Body of pancreas (tissue), 4 donors: ENCODE results near the gene USH2A. TPM values are rescaled to one million over a fixed set of nuclear protein-coding genes. Genes with fewer than 3 reads are reported as not detected.

ENCODE experiments used
- ATAC-seq: fragments of 150-250 bp; one replicate; pipeline ENCODE4 v1.9.1; 2016
- DNase-seq, 4 donors: peaks; one replicate each; pipeline ENCODE4 v3.0.0-alpha.2; 2019
- H3K27ac ChIP-seq, 4 donors: fragments of 200-600 bp; sonication (generic); 1 replicate in 3 of 4; 2 replicates in 1 of 4; pipeline versions ENCODE4 v1.5.1 to v1.6.1; 2016 to 2019; ENCODE audit warnings: mild to moderate bottlenecking in 1 of 4, mixed read lengths in 1 of 4, moderate library complexity in 1 of 4
- H3K27me3 ChIP-seq, 2 donors: fragments of 200-600 bp; sonication (generic); one replicate each; pipeline ENCODE4 v1.6.0; 2016; ENCODE audit warnings: mild to moderate bottlenecking in 1 of 2
- H3K36me3 ChIP-seq, 2 donors: fragments of 200-600 bp; sonication (generic); replicated peaks in 1 of 2; 2 replicates each; pipeline ENCODE4 v1.5.1; 2016; ENCODE audit warnings: low read depth in 2 of 2; ENCODE audit not compliant: insufficient read depth in 1 of 2
- H3K4me1 ChIP-seq: fragments of 200-600 bp; sonication (generic); one replicate; pipeline ENCODE4 v1.6.0; 2016
- H3K4me3 ChIP-seq, 2 donors: fragments of 200-600 bp; sonication (generic); 1 replicate in 1 of 2; 2 replicates in 1 of 2; pipeline ENCODE4 v1.5.1; 2016 to 2019
- H3K9me3 ChIP-seq, 3 donors: fragments of 200-600 bp; sonication (generic); 1 replicate in 2 of 3; 2 replicates in 1 of 3; pipeline ENCODE4 v1.5.1; 2016
- POLR2A ChIP-seq, 3 donors: fragments of 450-650 bp; IDR thresholded peaks; one replicate each; pipeline ENCODE4 v1.6.1; 2016; ENCODE audit warnings: antibody characterized with exemption in 3 of 3, mild to moderate bottlenecking in 2 of 3
- WGBS, 2 donors: methylation state at CpG; one replicate each; pipeline ENCODE4 v1.1.5; 2017; 5-methylcytosine and 5-hydroxymethylcytosine counted together
- intact Hi-C: fragments of 100-400 bp; cut with DNase I; formaldehyde crosslinking; loops from one replicate; pipeline ENCODE4 v1.15.1; 2023
- total RNA-seq, 2 donors: library from RNA; depleted of rRNA; stranded (reverse); fragments of >200 nt; gene quantifications; one replicate each; pipeline ENCODE4 v1.1.0, GENCODE V29; 2016
- TF ChIP-seq, protein P1 (sequence below), 7 experiments: fragments of 450-650 bp in 4 of 7; fragments of 200-600 bp in 3 of 7; sonication (generic) in 3 of 7; IDR thresholded peaks; one replicate each; pipeline ENCODE4 v1.5.1; 2016 to 2019; ENCODE audit warnings: antibody characterized with exemption in 7 of 7

Gene USH2A
- total RNA-seq, 2 donors from 2014 or later, result 0.26 to 0.33 TPM

DNA sequence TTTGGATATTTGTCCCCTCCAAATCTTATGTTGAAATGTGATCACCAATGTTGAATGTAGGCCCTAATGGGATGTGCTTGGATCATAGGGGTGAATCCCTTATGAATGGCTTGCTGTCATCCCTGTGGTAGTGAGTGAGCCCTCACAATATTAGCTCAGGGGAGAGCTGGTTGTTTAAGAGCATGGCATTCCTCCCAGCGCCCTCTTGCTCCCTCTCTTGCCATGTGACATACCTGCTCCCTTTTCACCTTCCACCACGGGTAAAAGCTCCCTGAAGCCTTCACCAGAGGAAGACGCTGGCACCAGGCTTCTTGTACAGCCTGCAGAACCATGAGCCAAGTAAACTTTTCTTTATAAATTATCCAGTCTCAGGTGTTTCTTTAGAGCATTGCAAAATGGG, 550.6 kb downstream of the USH2A start:
- intact Hi-C loops, result no loop called here
- no peaks in the 10 kb centered on the region for H3K36me3 ChIP-seq
- ATAC-seq (no peak), DNase-seq (no peak)
- H3K9me3 ChIP-seq, result no peaks in the 10 kb centered on the region
- TF ChIP-seq, protein P1, sequence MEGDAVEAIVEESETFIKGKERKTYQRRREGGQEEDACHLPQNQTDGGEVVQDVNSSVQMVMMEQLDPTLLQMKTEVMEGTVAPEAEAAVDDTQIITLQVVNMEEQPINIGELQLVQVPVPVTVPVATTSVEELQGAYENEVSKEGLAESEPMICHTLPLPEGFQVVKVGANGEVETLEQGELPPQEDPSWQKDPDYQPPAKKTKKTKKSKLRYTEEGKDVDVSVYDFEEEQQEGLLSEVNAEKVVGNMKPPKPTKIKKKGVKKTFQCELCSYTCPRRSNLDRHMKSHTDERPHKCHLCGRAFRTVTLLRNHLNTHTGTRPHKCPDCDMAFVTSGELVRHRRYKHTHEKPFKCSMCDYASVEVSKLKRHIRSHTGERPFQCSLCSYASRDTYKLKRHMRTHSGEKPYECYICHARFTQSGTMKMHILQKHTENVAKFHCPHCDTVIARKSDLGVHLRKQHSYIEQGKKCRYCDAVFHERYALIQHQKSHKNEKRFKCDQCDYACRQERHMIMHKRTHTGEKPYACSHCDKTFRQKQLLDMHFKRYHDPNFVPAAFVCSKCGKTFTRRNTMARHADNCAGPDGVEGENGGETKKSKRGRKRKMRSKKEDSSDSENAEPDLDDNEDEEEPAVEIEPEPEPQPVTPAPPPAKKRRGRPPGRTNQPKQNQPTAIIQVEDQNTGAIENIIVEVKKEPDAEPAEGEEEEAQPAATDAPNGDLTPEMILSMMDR (IDR thresholded peaks at IDR 0.05), result no peak
- no peak for TF ChIP-seq POLR2A (IDR thresholded peaks at IDR 0.05)
- no peak overlapping the region for H3K27ac ChIP-seq
- H3K4me3 ChIP-seq, result no peak overlapping the region
- 39 to 42% methylated on average over 3 of the region's 3 CpGs for WGBS, 2 donors
- H3K27me3 ChIP-seq, result no peaks in the 10 kb centered on the region
- H3K4me1 ChIP-seq, result peaks cover 4% of the 10 kb centered on the region

DNA sequence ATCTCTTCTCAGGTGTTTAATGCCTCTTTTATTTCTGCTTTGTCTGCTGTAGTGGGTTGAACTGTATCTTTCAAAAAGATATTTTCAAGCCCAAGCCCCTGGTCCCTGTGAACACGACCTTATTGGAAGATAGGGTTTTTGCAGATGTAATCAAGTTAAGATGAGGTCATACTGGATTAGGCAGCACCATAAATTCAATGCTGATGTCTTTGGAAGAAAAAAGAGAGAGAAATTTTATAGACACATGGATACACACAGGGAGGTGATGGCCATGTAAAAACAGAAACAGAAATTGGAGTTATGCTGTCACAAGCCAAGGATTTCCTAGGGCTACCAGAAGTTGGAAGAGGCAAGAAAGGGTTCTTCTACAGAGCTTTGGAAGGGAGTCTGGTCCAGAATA, 554.7 kb downstream of the USH2A start:
- ATAC-seq (no peak), DNase-seq (no peak)
- Histone ChIP-seq H3K9me3 (no peaks in the 10 kb centered on the region), H3K4me3 (no peak overlapping the region), H3K27ac (no peak overlapping the region), H3K36me3 (no peaks in the 10 kb centered on the region), H3K27me3 (no peaks in the 10 kb centered on the region), H3K4me1 (no peaks in the 10 kb centered on the region)
- intact Hi-C loops, result no loop called here
- TF ChIP-seq, protein P1 (IDR thresholded peaks at IDR 0.05), result no peak
- no peak for TF ChIP-seq POLR2A (IDR thresholded peaks at IDR 0.05)
- WGBS, 2 donors, result 42 to 53% methylated on average over 1 of the region's 1 CpG

DNA sequence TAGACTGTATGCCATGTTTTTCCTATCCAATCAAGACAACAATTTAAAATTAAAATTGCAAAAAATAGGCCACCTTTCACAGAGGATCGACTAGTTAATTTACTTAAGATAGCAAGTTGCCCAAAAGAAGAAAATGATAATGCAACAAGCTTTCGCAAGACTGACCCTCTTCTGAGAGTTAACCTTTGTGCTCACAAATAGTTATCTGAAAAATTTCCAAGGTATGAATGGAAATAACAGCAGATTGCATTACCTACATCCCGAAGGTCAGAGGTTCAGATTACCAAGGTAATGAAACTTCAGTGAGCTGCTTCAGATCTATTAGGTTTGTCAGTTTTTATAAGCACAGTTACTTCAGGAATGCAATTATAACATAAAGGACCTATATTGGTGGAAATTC, 558.2 kb downstream of the USH2A start:
- ATAC-seq (no peak), DNase-seq (no peak)
- no peak for TF ChIP-seq POLR2A (IDR thresholded peaks at IDR 0.05)
- TF ChIP-seq, protein P1 (IDR thresholded peaks at IDR 0.05), result no peak
- Histone ChIP-seq H3K27ac (no peak overlapping the region), H3K36me3 (no peaks in the 10 kb centered on the region), H3K27me3 (no peaks in the 10 kb centered on the region), H3K9me3 (no peaks in the 10 kb centered on the region), H3K4me3 (no peak overlapping the region), H3K4me1 (no peaks in the 10 kb centered on the region)
- 32 to 35% methylated on average over 3 of the region's 3 CpGs for WGBS, 2 donors
- intact Hi-C loops, result no loop called here

DNA sequence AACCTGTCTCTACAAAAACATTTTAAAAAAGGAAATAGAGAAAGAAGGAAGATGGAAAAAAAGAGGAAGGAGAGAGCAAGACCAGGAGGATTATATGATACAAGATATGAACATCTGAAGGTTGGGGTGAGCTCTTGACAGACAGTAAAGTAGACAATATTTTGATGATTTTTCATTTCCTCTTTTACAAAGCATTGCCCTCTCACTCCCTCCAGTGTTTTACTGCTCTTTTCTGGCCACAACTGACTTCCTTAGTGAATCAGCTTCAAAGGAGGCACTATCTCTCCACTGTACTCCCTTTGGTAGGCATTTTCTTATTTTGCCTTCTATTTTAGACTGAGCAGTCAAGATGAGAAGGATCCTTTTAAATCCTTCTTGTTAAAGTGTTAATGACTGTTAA, 559.5 kb downstream of the USH2A start:
- no peak overlapping the region for H3K27ac ChIP-seq
- H3K36me3 ChIP-seq, result no peaks in the 10 kb centered on the region
- TF ChIP-seq POLR2A (IDR thresholded peaks at IDR 0.05), result no peak
- TF ChIP-seq, protein P1 (IDR thresholded peaks at IDR 0.05), result no peak
- ATAC-seq (no peak), DNase-seq (no peak)
- no peaks in the 10 kb centered on the region for H3K9me3 ChIP-seq
- H3K27me3 ChIP-seq, result no peaks in the 10 kb centered on the region
- H3K4me1 ChIP-seq, result no peaks in the 10 kb centered on the region
- H3K4me3 ChIP-seq, result no peak overlapping the region
- intact Hi-C loops, result no loop called here

DNA sequence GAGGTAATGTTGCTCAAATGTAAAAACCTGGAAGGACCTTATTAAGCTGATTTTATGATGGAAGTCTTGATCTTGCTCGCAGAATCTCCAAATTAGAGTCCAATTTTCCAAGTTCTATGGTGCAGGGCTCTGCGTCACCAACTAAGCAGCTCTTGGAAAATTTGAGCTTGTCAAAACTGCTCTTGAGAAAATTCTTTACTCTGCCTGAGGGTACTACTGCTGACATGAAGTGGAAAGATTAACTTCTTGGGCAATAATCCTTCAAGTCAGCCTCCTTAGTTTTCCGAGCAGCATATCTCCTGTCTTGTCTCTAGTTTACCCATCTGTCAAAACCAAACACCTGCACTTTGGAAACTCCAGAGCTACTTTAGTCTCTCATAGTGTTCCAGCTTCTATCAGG, 562.4 kb downstream of the USH2A start:
- intact Hi-C loops, result no loop called here
- H3K4me1 ChIP-seq, result no peaks in the 10 kb centered on the region
- no peaks in the 10 kb centered on the region for H3K9me3 ChIP-seq
- TF ChIP-seq, protein P1 (IDR thresholded peaks at IDR 0.05), result no peak
- no peak for TF ChIP-seq POLR2A (IDR thresholded peaks at IDR 0.05)
- 67 to 78% methylated on average over 3 of the region's 3 CpGs for WGBS, 2 donors
- ATAC-seq (no peak), DNase-seq (no peak)
- H3K36me3 ChIP-seq, result no peaks in the 10 kb centered on the region
- no peaks in the 10 kb centered on the region for H3K27me3 ChIP-seq
- H3K4me3 ChIP-seq, result no peak overlapping the region
- no peak overlapping the region for H3K27ac ChIP-seq
